SH-SY5Y (cell line): Measurements from ENCODE around the gene HAGH.

ENCODE experiments used
- GATA2 ChIP-seq: IDR thresholded peaks from 2 replicates; pipeline ENCODE4 v1.6.1; 2011; ENCODE audit warnings: mild to moderate bottlenecking, low read depth, low read length
- GATA3 ChIP-seq: IDR thresholded peaks from 2 replicates; pipeline ENCODE4 v1.6.1; 2011; ENCODE audit warnings: low read depth, mild to moderate bottlenecking, low read length, moderate library complexity

DNA sequence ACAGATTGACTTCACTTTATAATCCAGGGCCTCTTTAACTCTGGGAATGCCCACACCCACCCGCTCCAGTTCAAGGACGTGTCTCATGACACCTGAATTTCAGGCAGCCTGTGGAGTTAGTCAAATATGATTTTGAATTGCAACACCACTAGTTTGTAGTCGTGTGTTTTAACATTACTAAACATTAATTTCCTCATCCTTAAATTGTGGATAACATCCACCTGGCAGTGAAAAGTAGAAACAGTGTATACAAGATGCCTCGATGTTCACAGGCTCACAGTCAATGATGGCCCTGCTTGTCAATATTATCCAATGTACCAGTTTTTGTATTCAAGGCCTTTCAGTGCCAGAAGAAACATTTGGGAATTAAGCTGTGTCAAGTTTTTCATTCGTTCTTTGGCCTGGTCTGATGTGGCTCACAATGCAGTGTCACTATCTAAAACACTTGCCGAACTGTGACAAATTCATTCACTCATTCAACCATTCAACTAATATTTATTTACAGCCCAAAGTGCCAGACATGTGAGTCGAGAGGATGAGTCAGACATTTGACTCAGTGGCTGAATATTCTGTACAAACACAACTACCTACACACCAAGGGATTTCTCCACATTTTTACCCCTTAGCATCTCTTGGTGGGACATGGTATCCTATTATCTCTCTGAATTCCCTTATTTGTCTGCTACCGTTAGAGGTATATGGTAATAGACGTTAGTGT, 43.9 kb upstream of the HAGH start:
- TF ChIP-seq GATA2, result no peak
- no peak for TF ChIP-seq GATA3
